Upper lobe of left lung (tissue), 6 donors: ENCODE measurements around the gene LEKR1. TPM values are rescaled to one million over a fixed set of nuclear protein-coding genes. Genes with fewer than 3 reads are reported as not detected.
"Not testable (repeated sequence)": the region's sequence is repeated elsewhere in the genome, so short reads cannot be mapped to it uniquely, and the experiment has no call there.

ENCODE experiments used
- ATAC-seq, 2 donors: fragments of 200-7000 bp; cut with Tn5 transposase; one replicate each; pipeline ENCODE4 v1.9.1; 2022; ENCODE audit warnings: mild to moderate bottlenecking in 2 of 2, moderate library complexity in 2 of 2; ENCODE audit not compliant: low FRiP score in 2 of 2
- DNase-seq, 2 donors: peaks; one replicate each; pipeline ENCODE4 v3.0.0-alpha.2; 2019 to 2020
- H3K27ac ChIP-seq, 4 donors: fragments of 200-600 bp; sonication (generic); one replicate each; pipeline ENCODE4 v1.5.1; 2016 to 2019
- H3K27me3 ChIP-seq, 4 donors: fragments of 200-600 bp; sonication (generic); one replicate each; pipeline ENCODE4 v1.5.1; 2017 to 2019
- H3K36me3 ChIP-seq, 4 donors: fragments of 200-600 bp; sonication (generic); one replicate each; pipeline ENCODE4 v1.5.1; 2016 to 2019
- H3K4me1 ChIP-seq, 4 donors: fragments of 200-600 bp; sonication (generic); one replicate each; pipeline ENCODE4 v1.5.1; 2018 to 2019
- H3K4me3 ChIP-seq, 4 donors: fragments of 200-600 bp; sonication (generic); one replicate each; pipeline ENCODE4 v1.5.1; 2017 to 2019; ENCODE audit warnings: mild to moderate bottlenecking in 2 of 4, moderate library complexity in 1 of 4
- H3K9me3 ChIP-seq, 4 donors: fragments of 200-600 bp; sonication (generic); one replicate each; pipeline ENCODE4 v1.5.1; 2018 to 2019
- CTCF ChIP-seq, 6 experiments: fragments of 450-650 bp in 4 of 6; fragments of 200-600 bp in 2 of 6; sonication (generic) in 2 of 6; IDR thresholded peaks; one replicate each; pipeline ENCODE4 v1.5.1; 2016 to 2019; ENCODE audit warnings: antibody characterized with exemption in 6 of 6
- EP300 ChIP-seq, 4 donors: sonication (generic); formaldehyde crosslinking; IDR thresholded peaks; one replicate each; pipeline ENCODE4 v1.5.1; 2017; ENCODE audit warnings: antibody characterized with exemption in 4 of 4, control low read depth in 2 of 4
- POLR2A ChIP-seq, 4 donors: fragments of 450-650 bp; IDR thresholded peaks; one replicate each; pipeline ENCODE4 v1.5.1; 2016 to 2017; ENCODE audit warnings: antibody characterized with exemption in 4 of 4, mild to moderate bottlenecking in 2 of 4
- POLR2AphosphoS5 ChIP-seq, 2 donors: sonication (generic); formaldehyde crosslinking; IDR thresholded peaks; one replicate each; pipeline ENCODE4 v1.5.1; 2017; ENCODE audit warnings: antibody characterized with exemption in 2 of 2
- whole genome bisulfite sequencing, 2 donors: methylation state at CpG; one replicate each; pipeline ENCODE4 v1.1.5; 2017 to 2018; 5-methylcytosine and 5-hydroxymethylcytosine counted together
- total RNA-seq, 6 donors: library from RNA; depleted of rRNA in 4 of 6; stranded (reverse); fragments of >200 nt in 4 of 6; gene quantifications; one replicate each; pipeline versions ENCODE4 v1.1.0 to v1.2.1, GENCODE V29; 2016 to 2021
- donor health status: DM: no; HTN: no; CAD: no; lungs with moderate emphysema.
- donor health status: DM: no; HTN: yes; CAD: no; lungs with severe emphysema.

The LEKR1 gene
- total RNA-seq, 6 donors from 2014 or later: 1.0 to 9.1 (median 2.2) TPM

- H3K27me3 ChIP-seq: no peaks in the 10 kb centered on the region
- no peak for ATAC-seq
- TF ChIP-seq POLR2A (IDR thresholded peaks at IDR 0.05) (no peak), EP300 (IDR thresholded peaks at IDR 0.05) (no peak), POLR2AphosphoS5 (IDR thresholded peaks at IDR 0.05) (no peak), CTCF (IDR thresholded peaks at IDR 0.05) (no peak)
- no peak overlapping the region for H3K4me3 ChIP-seq
- H3K9me3 ChIP-seq: no peaks in the 10 kb centered on the region
- WGBS, 2 donors: 67% methylated on average over 1 of the region's 1 CpG
- no peaks in the 10 kb centered on the region for H3K36me3 ChIP-seq
- H3K27ac ChIP-seq: no peak overlapping the region
- no peaks in the 10 kb centered on the region for H3K4me1 ChIP-seq
- no peak for DNase-seq
Measured at GRCh38 chr3:156892701-156893100, 66.5 kb downstream of the LEKR1 start.

GRCh38 chr3:156895374-156895773 is 69.2 kb downstream of the LEKR1 start:
- not testable (repeated sequence) for H3K9me3 ChIP-seq, H3K4me1 ChIP-seq, DNase-seq, H3K4me3 ChIP-seq, ATAC-seq, H3K27ac ChIP-seq, H3K27me3 ChIP-seq, H3K36me3 ChIP-seq
- 69 to 88% methylated on average over 1 of the region's 1 CpG for WGBS, 2 donors

- WGBS, 2 donors: 77 to 86% methylated on average over 1 of the region's 1 CpG
- not testable (repeated sequence) for H3K4me3 ChIP-seq, H3K27me3 ChIP-seq, H3K36me3 ChIP-seq, H3K4me1 ChIP-seq, H3K27ac ChIP-seq, DNase-seq, ATAC-seq, H3K9me3 ChIP-seq
Measured at GRCh38 chr3:156897851-156898250, 71.7 kb downstream of the LEKR1 start.

GRCh38 chr3:156898296-156898880 is 72.2 kb downstream of the LEKR1 start:
- Histone ChIP-seq H3K9me3 (no peaks in the 10 kb centered on the region), H3K4me3 (no peak overlapping the region), H3K36me3 (no peaks in the 10 kb centered on the region), H3K27me3 (no peaks in the 10 kb centered on the region), H3K27ac (no peak overlapping the region), H3K4me1 (no peaks in the 10 kb centered on the region)
- 60 to 81% methylated on average over 5 of the region's 5 CpGs for WGBS, 2 donors
- no peak for DNase-seq
- no peak for ATAC-seq
- TF ChIP-seq EP300 (IDR thresholded peaks at IDR 0.05): no peak
- TF ChIP-seq CTCF (IDR thresholded peaks at IDR 0.05): no peak
- no peak for TF ChIP-seq POLR2A (IDR thresholded peaks at IDR 0.05)
- no peak for TF ChIP-seq POLR2AphosphoS5 (IDR thresholded peaks at IDR 0.05)

GRCh38 chr3:156899951-156900350 is 73.8 kb downstream of the LEKR1 start:
- TF ChIP-seq CTCF (IDR thresholded peaks at IDR 0.05): no peak
- no peak for TF ChIP-seq POLR2AphosphoS5 (IDR thresholded peaks at IDR 0.05)
- TF ChIP-seq POLR2A (IDR thresholded peaks at IDR 0.05): no peak
- TF ChIP-seq EP300 (IDR thresholded peaks at IDR 0.05): no peak
- no peak for ATAC-seq
- DNase-seq: no peak
- H3K27ac ChIP-seq: no peak overlapping the region
- H3K9me3 ChIP-seq: no peaks in the 10 kb centered on the region
- no peaks in the 10 kb centered on the region for H3K4me1 ChIP-seq
- 55 to 79% methylated on average over 1 of the region's 1 CpG for WGBS, 2 donors
- no peak overlapping the region for H3K4me3 ChIP-seq
- H3K36me3 ChIP-seq: no peaks in the 10 kb centered on the region
- no peaks in the 10 kb centered on the region for H3K27me3 ChIP-seq

- Histone ChIP-seq H3K27ac (no peak overlapping the region), H3K36me3 (no peaks in the 10 kb centered on the region), H3K9me3 (no peaks in the 10 kb centered on the region), H3K4me1 (no peaks in the 10 kb centered on the region), H3K4me3 (no peak overlapping the region), H3K27me3 (no peaks in the 10 kb centered on the region)
- DNase-seq (no peak), ATAC-seq (no peak)
- TF ChIP-seq POLR2AphosphoS5 (IDR thresholded peaks at IDR 0.05) (no peak), POLR2A (IDR thresholded peaks at IDR 0.05) (no peak), EP300 (IDR thresholded peaks at IDR 0.05) (no peak), CTCF (IDR thresholded peaks at IDR 0.05) (no peak)
Measured at GRCh38 chr3:156902916-156903315, 76.8 kb downstream of the LEKR1 start.
